A204.1 (cell line): Measurements from ENCODE around the gene PEX19.

ENCODE experiments used
- FAIRE-seq: peaks from 2 replicates; lab custom pipeline; 2012; peaks lifted over from hg19 to GRCh38; lab: Jason Lieb, UNC

The PEX19 gene

DNA sequence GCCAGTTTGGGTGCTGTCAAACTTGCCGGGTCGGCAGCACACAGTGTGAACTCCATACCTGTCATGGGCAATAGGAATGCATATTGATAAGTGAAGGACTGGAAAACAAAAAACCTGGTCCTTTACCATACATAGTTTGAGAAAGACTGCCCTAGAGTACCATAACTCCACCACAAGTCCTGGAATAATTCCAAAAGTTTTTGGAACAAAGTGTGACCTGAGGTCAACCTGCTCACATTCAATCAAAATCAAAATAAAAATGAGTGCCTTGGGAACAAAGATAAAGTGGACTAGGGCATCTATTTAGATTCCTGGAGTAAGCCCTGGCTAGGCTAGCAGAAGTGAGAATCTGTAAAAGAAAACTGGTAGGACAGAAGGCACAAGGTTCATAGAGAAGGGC lies 7.6 kb downstream of the PEX19 start:
- FAIRE-seq = no peak

DNA sequence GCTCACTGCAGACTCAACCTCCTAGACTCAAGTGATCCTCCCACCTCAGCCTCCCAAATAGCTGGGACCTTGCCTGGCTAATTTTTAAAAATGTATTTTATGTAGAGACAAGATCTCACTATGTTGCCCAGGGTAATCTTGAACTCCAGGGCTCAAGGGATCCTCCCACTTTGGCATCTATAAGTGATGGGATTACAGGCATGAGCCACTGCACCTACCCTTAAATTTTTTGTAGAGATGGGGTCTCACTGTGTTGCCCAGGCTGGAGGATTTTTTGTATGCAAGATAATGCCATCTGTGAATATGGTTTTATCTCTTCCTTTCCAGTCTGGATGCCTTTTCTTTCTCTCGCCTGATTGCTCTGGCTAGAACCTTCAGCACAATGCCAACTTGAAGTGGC lies 13.9 kb downstream of the PEX19 start:
- FAIRE-seq = no peak

- FAIRE-seq = no peak
These were observed 17.5 kb downstream of the PEX19 start for GRCh38 chr1:160267284-160267991.

- FAIRE-seq = no peak
These were observed 20.1 kb downstream of the PEX19 start for GRCh38 chr1:160264795-160265307.

DNA sequence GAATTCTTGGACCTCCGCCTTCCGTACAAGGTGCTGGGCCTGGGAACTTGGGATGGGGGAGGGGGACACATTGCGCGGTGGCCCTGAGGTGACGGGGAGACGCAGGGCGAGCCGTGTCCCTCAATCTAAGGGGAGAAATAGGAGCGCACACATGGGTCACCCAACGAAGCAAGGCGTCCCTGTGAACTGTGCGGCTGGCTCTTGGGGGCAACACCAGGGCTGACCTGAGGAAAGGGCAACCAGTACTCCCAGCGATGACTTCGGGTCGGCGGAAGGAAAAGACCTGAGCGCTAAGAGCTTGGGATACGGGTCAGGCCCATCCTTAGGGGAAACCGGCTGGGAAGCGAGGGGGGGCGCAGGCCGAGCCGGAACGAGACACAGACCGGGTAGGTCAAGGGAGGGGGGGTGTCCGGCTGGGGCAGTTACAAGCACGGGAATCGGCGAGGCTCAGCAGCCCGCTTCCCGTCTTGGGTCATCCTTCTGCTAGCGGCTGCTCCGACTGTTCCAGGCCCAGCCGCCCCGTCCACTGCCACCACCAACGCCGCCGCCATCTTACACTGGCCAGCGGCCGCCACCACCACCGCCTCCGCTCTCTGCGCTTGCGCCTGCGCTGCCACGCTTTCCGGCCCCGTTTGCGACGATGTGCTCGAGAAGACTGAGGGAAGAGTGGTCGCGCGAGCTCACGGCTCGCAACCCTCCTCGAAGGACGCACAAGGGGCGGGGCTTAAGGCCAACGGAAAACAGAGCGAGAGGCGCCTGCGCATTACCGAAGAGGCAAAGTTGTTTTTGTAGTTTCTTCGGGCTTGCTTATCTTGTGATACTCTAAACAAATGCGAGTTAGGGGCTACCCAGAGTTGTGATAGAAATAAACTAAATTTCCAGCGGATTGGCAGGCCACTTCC lies 22.8 kb downstream of the PEX19 start, which contains the start of gene DCAF8:
TSS of gene DCAF8 (minus strand) at position 657 of the 902 bp plus-strand sequence. CDS start 18,541 bp downstream, outside the sequence.
- peak; percentile 86 for FAIRE-seq

GRCh38 chr1:160261556-160261892 lies 23.4 kb downstream of the PEX19 start:
- no peak for FAIRE-seq

DNA sequence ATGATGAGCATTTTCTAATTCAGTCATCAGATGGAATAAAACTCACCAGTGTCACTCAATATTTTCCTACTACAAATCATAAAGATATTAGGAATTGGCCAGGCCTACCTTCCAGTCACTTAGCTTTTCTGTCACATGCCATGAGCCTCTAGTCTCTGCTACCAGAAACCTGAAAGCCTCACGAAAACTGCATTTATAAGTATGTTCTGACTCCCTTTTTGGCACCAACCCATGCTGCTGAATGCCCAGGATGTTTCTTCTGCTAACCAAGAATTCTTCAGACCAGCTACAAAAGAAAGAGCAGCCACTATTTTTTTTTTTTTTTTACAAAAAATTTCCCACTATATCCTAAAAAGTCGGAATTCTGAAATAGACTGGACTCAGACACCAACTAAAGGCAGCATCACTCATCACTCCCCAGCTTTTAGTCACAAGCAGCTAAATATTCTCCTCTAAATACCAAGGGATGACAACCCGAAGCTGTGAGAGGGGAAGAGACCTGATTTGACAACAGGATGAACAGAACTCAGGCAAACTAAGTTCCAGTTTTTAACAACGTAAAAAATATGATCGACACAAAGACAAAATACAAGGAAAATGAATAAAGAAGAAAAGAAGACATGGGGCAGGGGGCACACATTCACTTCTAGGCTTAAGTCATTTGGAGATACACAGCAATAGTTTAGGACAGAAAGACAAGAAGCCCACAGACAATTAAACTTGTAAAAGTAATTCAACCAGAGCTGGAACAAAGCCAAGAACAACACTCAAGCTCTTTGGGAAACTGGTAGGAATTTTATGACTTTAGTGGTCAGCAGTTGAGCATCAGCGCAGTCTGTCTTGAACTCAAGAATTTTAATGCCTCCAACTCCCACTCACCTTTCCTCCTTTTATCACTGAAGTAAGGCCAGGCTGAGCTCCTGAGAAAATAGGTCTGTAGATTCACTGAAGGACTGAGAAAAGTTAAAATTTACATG lies 24.2 kb downstream of the PEX19 start:
- FAIRE-seq = no peak

DNA sequence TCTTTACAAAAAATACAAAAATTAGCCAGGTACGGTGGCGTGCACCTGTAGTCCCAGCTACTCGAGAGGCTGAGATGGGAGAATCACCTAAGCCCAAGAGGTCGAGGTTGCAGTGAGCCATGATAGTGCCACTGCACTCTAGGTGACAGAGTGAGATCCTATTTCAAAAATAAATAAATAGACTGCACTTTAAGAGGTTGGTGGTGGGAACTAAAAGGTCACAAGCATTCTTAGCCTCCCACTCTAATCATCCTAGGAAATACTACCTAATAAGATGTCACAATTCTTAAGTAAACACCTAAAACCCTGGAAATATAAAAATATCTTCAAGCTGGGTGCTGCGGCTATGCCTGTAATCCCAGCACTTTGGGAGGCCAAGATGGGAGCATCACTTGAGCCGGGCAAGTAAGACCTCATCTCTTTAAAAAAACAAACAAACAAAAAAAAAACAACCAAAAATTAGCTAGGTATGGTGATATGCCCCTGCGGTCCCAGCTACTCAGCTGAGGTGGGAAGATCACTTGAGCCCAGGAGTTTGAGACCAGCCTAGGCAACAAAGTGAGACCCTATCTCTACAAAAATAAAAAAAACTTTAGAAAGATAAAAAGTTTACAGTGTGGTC lies 26.6 kb downstream of the PEX19 start:
- FAIRE-seq = no peak

DNA sequence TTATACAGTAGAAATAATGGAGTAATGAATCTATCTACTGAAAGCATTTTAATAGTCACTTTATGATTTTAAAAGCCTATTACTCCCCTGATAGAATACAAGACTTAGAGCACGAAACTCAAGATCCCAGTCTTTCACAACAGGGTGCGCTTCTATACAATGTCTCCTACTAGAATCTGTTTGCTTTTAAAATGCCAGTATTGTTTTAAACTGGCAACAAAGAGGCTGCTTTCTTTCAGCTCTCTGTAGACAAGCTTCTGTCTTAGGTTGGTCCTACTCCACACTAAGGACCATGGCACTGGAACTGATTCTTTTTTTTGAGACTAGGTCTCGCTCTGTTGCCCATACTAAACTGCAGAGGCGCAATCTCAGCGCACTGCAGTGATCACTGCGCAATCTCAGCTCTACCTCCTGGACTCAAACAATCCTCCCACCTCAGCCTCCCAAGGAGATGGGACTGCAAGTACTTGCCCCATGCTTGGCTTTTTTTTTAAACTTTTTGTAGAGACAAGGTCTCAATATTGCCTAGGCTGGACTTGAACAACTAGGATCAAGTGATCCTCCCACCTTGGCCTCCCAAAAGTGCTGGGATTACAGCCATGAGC lies 27.4 kb downstream of the PEX19 start:
- no peak for FAIRE-seq

- no peak for FAIRE-seq
These were observed 28.4 kb downstream of the PEX19 start for GRCh38 chr1:160256396-160257046.

GRCh38 chr1:160255781-160256300 lies 29.1 kb downstream of the PEX19 start:
- no peak for FAIRE-seq

DNA sequence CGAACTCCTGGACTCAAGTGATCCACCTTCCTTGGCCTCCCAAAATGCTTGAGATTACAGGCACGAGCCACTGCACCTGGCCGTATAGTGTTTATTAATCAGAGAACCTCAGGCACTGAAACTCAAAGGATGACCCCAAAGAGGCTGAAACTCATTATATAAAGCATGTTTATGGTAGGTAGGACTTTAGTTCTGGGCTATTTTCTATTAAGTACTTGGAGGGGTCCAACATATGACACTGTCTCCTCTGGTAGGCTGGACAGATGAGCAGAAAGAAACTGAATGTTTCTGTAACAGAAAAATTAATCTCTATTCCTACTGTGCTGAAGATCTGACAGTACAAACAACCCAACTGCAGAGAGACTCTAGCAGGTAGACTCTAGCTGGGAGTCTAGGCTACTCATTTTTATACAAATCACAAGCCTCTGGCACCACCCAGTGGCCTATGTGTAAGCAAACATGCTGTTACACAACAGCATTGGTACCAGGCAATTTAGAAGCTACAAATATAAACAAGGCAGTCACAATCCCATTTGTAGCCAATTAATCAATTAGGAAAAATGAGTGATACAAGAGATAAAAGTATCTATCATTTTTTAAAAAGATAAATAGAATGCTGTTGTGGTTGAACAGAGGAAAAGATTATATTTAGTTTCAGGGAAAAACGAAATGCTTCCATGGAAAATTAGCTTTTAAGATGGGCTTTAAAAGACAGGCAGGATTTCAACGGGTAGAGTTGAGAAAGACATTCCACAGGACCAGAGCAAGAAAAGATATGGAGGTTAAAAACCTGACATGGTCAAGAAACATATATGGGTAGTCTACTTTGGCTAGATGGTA lies 33.0 kb downstream of the PEX19 start:
- FAIRE-seq = peak; percentile 83

GRCh38 chr1:160251011-160251410 lies 33.9 kb downstream of the PEX19 start:
- FAIRE-seq = no peak

DNA sequence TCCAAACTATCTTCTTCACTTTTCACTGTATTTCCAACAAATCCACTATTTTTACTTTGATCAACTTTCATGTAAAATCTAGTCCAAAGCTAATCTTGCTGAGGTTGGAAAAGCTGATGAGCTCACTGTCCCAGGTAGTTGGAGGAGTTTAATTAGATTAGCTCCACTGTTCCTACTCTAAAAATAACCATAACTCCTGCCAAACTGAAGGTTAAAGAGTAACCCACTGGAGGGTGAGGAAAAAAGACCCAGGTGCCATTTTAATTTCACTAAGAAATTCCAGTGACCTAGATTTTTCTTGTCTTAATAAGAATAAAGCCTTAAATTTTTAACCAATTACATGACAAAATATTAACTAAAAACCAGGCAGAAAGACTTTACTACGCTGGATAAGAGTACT lies 37.9 kb downstream of the PEX19 start:
- FAIRE-seq = no peak

- no peak for FAIRE-seq
These were observed 39.5 kb downstream of the PEX19 start for GRCh38 chr1:160245434-160245833.

GRCh38 chr1:160244209-160244608 lies 40.7 kb downstream of the PEX19 start:
- no peak for FAIRE-seq

GRCh38 chr1:160243767-160244166 lies 41.2 kb downstream of the PEX19 start:
- no peak for FAIRE-seq

GRCh38 chr1:160239582-160240299 lies 45.2 kb downstream of the PEX19 start:
- FAIRE-seq = no peak

DNA sequence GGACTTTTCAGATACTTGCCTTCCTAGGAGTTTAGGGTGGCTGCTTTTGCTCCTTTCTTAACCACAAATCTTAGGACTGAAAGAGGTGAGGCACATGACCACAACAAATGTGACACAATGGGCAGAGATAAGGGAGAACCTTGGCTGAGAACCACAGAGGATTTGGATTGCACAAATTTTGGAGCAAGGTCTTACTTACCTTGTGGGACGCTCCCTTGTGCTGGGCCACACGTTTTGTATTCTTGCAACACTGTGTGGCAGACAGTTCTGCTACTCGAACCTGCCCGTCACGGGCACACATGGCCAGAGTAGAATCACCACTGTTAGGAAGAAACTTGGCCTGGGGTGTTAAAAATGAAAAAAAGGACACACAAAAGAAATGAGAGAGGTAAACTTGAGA lies 46.5 kb downstream of the PEX19 start:
- FAIRE-seq = no peak
